HepG2 (cell line): Measurements from ENCODE around the gene AKR7A2.

Source experiments
- BCL6 ChIP-seq: IDR thresholded peaks from 2 replicates; pipeline ENCODE4 v1.6.1; 2016; ENCODE audit warnings: missing genetic modification reagents, missing compliant biosample characterization
- POLR2A ChIP-seq, 2 experiments: IDR thresholded peaks; 2 replicates each; pipeline ENCODE4 v1.6.1; 2011; ENCODE audit warnings: low read depth in 2 of 2, low read length in 2 of 2, mild to moderate bottlenecking in 1 of 2, moderate library complexity in 1 of 2; ENCODE audit not compliant: insufficient read depth in 1 of 2
- RERE ChIP-seq: IDR thresholded peaks from 2 replicates; pipeline ENCODE4 v1.6.1; 2016; ENCODE audit warnings: low read depth, missing genetic modification reagents, missing compliant biosample characterization
- TIGD3 ChIP-seq: sonication (generic); formaldehyde crosslinking; IDR thresholded peaks from 2 replicates; pipeline ENCODE4 v1.5.1; 2020; ENCODE audit warnings: mild to moderate bottlenecking, missing genetic modification reagents, borderline replicate concordance
- ZBTB43 ChIP-seq: sonication (generic); formaldehyde crosslinking; conservative IDR thresholded peaks from 2 replicates; pipeline ENCODE4 v1.4.0; 2020; ENCODE audit warnings: missing genetic modification reagents
- ZNF10 ChIP-seq: sonication (generic); formaldehyde crosslinking; IDR thresholded peaks from 2 replicates; pipeline ENCODE4 v1.4.0; 2020; ENCODE audit warnings: mild to moderate bottlenecking, low read depth, missing genetic modification reagents, borderline replicate concordance
- ZNF362 ChIP-seq: sonication (generic); formaldehyde crosslinking; IDR thresholded peaks from 2 replicates; pipeline ENCODE4 v1.4.0; 2020; ENCODE audit warnings: missing genetic modification reagents, mild to moderate bottlenecking, borderline replicate concordance
- TF ChIP-seq, protein P1 (sequence below): sonication (generic); formaldehyde crosslinking; IDR thresholded peaks from 2 replicates; pipeline ENCODE4 v1.5.1; 2020; ENCODE audit warnings: missing genetic modification reagents, mild to moderate bottlenecking, borderline replicate concordance
- TF ChIP-seq, protein P2 (sequence below): sonication (generic); formaldehyde crosslinking; IDR thresholded peaks from 2 replicates; pipeline ENCODE4 v1.4.0; 2020; ENCODE audit warnings: missing genetic modification reagents

DNA sequence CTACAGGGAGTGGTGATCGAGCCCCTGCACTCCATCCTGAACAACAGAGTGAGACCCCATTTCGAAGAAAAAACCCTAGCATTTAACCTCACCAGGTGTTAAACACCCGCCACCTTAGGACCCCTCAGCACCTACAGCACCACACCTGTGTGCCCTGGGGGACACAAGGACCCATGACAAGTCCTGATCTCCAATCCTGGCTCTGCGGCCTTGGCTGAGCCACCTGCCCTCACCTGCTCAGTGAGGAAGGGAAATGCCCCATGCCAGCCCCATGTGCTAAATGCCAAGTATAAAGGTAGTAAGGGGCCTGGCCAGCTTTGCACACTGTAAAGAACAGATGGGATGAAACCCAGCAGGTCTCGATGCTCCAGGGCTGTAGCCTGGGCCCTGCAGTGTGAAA is 49.2 kb downstream of the AKR7A2 start:
- TF ChIP-seq ZNF362 (no peak), ZNF10 (CRISPR knock-in tag) (no peak), ZBTB43 (CRISPR knock-in tag) (no peak), RERE (CRISPR knock-in tag) (no peak), TIGD3 (CRISPR knock-in tag) (no peak), BCL6 (CRISPR knock-in tag) (no peak), POLR2A (IDR thresholded peaks at IDR 0.05; ENCODE audit: insufficient read depth in 1 of 2, low read depth in 2 of 2, low read length in 2 of 2) (no peak)
- TF ChIP-seq, protein P1, sequence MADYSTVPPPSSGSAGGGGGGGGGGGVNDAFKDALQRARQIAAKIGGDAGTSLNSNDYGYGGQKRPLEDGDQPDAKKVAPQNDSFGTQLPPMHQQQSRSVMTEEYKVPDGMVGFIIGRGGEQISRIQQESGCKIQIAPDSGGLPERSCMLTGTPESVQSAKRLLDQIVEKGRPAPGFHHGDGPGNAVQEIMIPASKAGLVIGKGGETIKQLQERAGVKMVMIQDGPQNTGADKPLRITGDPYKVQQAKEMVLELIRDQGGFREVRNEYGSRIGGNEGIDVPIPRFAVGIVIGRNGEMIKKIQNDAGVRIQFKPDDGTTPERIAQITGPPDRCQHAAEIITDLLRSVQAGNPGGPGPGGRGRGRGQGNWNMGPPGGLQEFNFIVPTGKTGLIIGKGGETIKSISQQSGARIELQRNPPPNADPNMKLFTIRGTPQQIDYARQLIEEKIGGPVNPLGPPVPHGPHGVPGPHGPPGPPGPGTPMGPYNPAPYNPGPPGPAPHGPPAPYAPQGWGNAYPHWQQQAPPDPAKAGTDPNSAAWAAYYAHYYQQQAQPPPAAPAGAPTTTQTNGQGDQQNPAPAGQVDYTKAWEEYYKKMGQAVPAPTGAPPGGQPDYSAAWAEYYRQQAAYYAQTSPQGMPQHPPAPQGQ (CRISPR knock-in tag): no peak
- TF ChIP-seq, protein P2, sequence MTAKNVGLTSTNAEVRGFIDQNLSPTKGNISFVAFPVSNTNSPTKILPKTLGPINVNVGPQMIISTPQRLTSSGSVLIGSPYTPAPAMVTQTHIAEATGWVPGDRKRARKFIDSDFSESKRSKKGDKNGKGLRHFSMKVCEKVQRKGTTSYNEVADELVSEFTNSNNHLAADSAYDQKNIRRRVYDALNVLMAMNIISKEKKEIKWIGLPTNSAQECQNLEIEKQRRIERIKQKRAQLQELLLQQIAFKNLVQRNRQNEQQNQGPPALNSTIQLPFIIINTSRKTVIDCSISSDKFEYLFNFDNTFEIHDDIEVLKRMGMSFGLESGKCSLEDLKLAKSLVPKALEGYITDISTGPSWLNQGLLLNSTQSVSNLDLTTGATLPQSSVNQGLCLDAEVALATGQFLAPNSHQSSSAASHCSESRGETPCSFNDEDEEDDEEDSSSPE (CRISPR knock-in tag): no peak
